H9 (cell line): ENCODE measurements around the gene CCDC69. TPM values are rescaled to one million over a fixed set of nuclear protein-coding genes. Genes with fewer than 3 reads are reported as not detected.

ENCODE experiments used
- DNase-seq: peaks from one replicate; pipeline ENCODE4 v3.0.0-alpha.2; 2017
- H2AFZ ChIP-seq: one replicate; pipeline ENCODE4 v1.6.1; 2013; ENCODE audit warnings: mild to moderate bottlenecking, low read length, control low read depth, moderate library complexity
- H2AK5ac ChIP-seq: 2 replicates; pipeline ENCODE4 v1.6.1; 2013; ENCODE audit warnings: low read length, control low read depth, mixed read lengths; ENCODE audit not compliant: insufficient read length
- H2BK120ac ChIP-seq: one replicate; pipeline ENCODE4 v1.6.1; 2013; ENCODE audit warnings: low read depth, mild to moderate bottlenecking, low read length, control low read depth, inconsistent platforms; ENCODE audit not compliant: poor library complexity, severe bottlenecking
- H2BK12ac ChIP-seq: 2 replicates; pipeline ENCODE4 v1.6.1; 2013; ENCODE audit warnings: low read length, control low read depth, mixed read lengths, low read depth; ENCODE audit not compliant: insufficient read length
- H2BK15ac ChIP-seq: 2 replicates; pipeline ENCODE4 v1.6.1; 2013; ENCODE audit warnings: low read depth, low read length, control low read depth
- H2BK20ac ChIP-seq: one replicate; pipeline ENCODE4 v1.6.1; 2013; ENCODE audit warnings: low read depth, mild to moderate bottlenecking, low read length, control low read depth, inconsistent platforms; ENCODE audit not compliant: poor library complexity, severe bottlenecking
- H2BK5ac ChIP-seq: 2 replicates; pipeline ENCODE4 v1.6.1; 2013; ENCODE audit warnings: low read length, control low read depth, mixed read lengths; ENCODE audit not compliant: insufficient read length
- H3K14ac ChIP-seq: 2 replicates; pipeline ENCODE4 v1.6.1; 2013; ENCODE audit warnings: low read length, control low read depth; ENCODE audit not compliant: insufficient read depth
- H3K18ac ChIP-seq: 2 replicates; pipeline ENCODE4 v1.6.1; 2013; ENCODE audit warnings: low read depth, mild to moderate bottlenecking, mixed read lengths, low read length, control low read depth; ENCODE audit not compliant: insufficient read length
- H3K23ac ChIP-seq: 2 replicates; pipeline ENCODE4 v1.6.1; 2013; ENCODE audit warnings: low read length, control low read depth, mixed read lengths, low read depth; ENCODE audit not compliant: insufficient read length
- H3K23me2 ChIP-seq: 2 replicates; pipeline ENCODE4 v1.6.1; 2013; ENCODE audit warnings: low read depth, mild to moderate bottlenecking, mixed read lengths, low read length, control low read depth; ENCODE audit not compliant: insufficient read length, poor library complexity, severe bottlenecking
- H3K27ac ChIP-seq: 2 replicates; pipeline ENCODE4 v1.5.1; 2013; ENCODE audit warnings: low read length, control low read depth, mixed read lengths, low read depth; ENCODE audit not compliant: insufficient read length
- H3K27me3 ChIP-seq: 2 replicates; pipeline ENCODE4 v1.6.1; 2013; ENCODE audit warnings: low read length, control low read depth, inconsistent platforms; ENCODE audit not compliant: insufficient read depth
- H3K4ac ChIP-seq: 2 replicates; pipeline ENCODE4 v1.6.1; 2013; ENCODE audit warnings: low read depth, mild to moderate bottlenecking, control low read depth, inconsistent platforms, low read length, moderate library complexity
- H3K4me1 ChIP-seq: 2 replicates; pipeline ENCODE4 v1.6.1; 2013; ENCODE audit warnings: low read length, control low read depth, inconsistent platforms; ENCODE audit not compliant: insufficient read depth
- H3K4me2 ChIP-seq: 2 replicates; pipeline ENCODE4 v1.6.1; 2013; ENCODE audit warnings: low read length, control low read depth, mixed read lengths; ENCODE audit not compliant: insufficient read length, insufficient read depth
- H3K56ac ChIP-seq: 2 replicates; pipeline ENCODE4 v1.6.1; 2013; ENCODE audit warnings: low read depth, mild to moderate bottlenecking, mixed read lengths, low read length, control low read depth; ENCODE audit not compliant: insufficient read length
- H3K79me1 ChIP-seq: 2 replicates; pipeline ENCODE4 v1.6.1; 2013; ENCODE audit warnings: low read depth, mild to moderate bottlenecking, moderate library complexity, low read length, control low read depth, inconsistent platforms; ENCODE audit not compliant: insufficient read depth, poor library complexity, severe bottlenecking
- H3K79me2 ChIP-seq: 2 replicates; pipeline ENCODE4 v1.6.1; 2013; ENCODE audit warnings: low read length, control low read depth, inconsistent platforms; ENCODE audit not compliant: insufficient read depth
- H3K9ac ChIP-seq: 2 replicates; pipeline ENCODE4 v1.6.1; 2013; ENCODE audit warnings: low read length, control low read depth, mixed read lengths; ENCODE audit not compliant: insufficient read length; ENCODE audit errors: extremely low read depth
- H3K9me3 ChIP-seq: one replicate; pipeline ENCODE4 v1.6.1; 2013; ENCODE audit warnings: low read depth, low read length, inconsistent platforms; ENCODE audit not compliant: control insufficient read depth
- H3T11ph ChIP-seq: one replicate; pipeline ENCODE4 v1.6.1; 2013; ENCODE audit warnings: mild to moderate bottlenecking, low read length, control low read depth, inconsistent platforms
- H4K20me1 ChIP-seq: one replicate; pipeline ENCODE4 v1.6.1; 2013; ENCODE audit not compliant: control insufficient read depth, insufficient read length, insufficient read depth
- H4K5ac ChIP-seq: 2 replicates; pipeline ENCODE4 v1.6.1; 2013; ENCODE audit warnings: low read depth, mild to moderate bottlenecking, mixed read lengths, low read length, control low read depth; ENCODE audit not compliant: insufficient read length
- H4K8ac ChIP-seq: replicated peaks from 2 replicates; pipeline ENCODE4 v1.6.1; 2013; ENCODE audit warnings: low read length, control low read depth, mixed read lengths, low read depth; ENCODE audit not compliant: insufficient read length
- H4K91ac ChIP-seq: 2 replicates; pipeline ENCODE4 v1.6.1; 2013; ENCODE audit warnings: low read depth, mild to moderate bottlenecking, moderate library complexity, mixed read lengths, low read length, control low read depth; ENCODE audit not compliant: insufficient read length
- H3K27ac Mint-ChIP-seq, 3 experiments: 2 replicates in 2 of 3; 3 replicates in 1 of 3; pipeline ENCODE4 v1.8.0; 2020 to 2021; ENCODE audit warnings: mixed read lengths in 3 of 3, mild to moderate bottlenecking in 1 of 3, moderate library complexity in 1 of 3
- H3K27me3 Mint-ChIP-seq: 2 replicates; pipeline ENCODE4 v1.8.0; 2021; ENCODE audit warnings: low read depth, mild to moderate bottlenecking, moderate library complexity, mixed read lengths
- H3K36me3 Mint-ChIP-seq, 3 experiments: 2 replicates in 2 of 3; 3 replicates in 1 of 3; pipeline ENCODE4 v1.8.0; 2020 to 2021; ENCODE audit warnings: low read depth in 3 of 3, mixed read lengths in 3 of 3; ENCODE audit not compliant: insufficient read depth in 1 of 3
- H3K4me1 Mint-ChIP-seq, 2 experiments: 2 replicates each; pipeline ENCODE4 v1.8.0; 2020; ENCODE audit warnings: mixed read lengths in 2 of 2
- H3K4me3 Mint-ChIP-seq, 2 experiments: 2 replicates in 1 of 2; 3 replicates in 1 of 2; pipeline ENCODE4 v1.8.0; 2020 to 2021; ENCODE audit warnings: mild to moderate bottlenecking in 2 of 2, mixed read lengths in 2 of 2, moderate library complexity in 1 of 2
- H3K9me3 Mint-ChIP-seq, 2 experiments: 2 replicates in 1 of 2; 3 replicates in 1 of 2; pipeline ENCODE4 v1.8.0; 2020; ENCODE audit warnings: mild to moderate bottlenecking in 2 of 2, mixed read lengths in 2 of 2, moderate library complexity in 1 of 2
- CTCF ChIP-seq: fragments of 200-600 bp; sonication (generic); conservative IDR thresholded peaks from 3 replicates; pipeline ENCODE4 v1.8.0; 2021; ENCODE audit warnings: antibody characterized with exemption, mild to moderate bottlenecking
- WGBS: extraction: QIAGEN DNeasy Blood & Tissue Kit; methylation state at CpG from one replicate; pipeline ENCODE4 v1.1.7; 2013; ENCODE audit warnings: missing lambda C conversion rate, low lambda C conversion rate, mixed read lengths; ENCODE audit not compliant: insufficient read length; ENCODE audit errors: extremely low coverage; 5-methylcytosine and 5-hydroxymethylcytosine counted together
- total RNA-seq: library from RNA; stranded (reverse); gene quantifications from 2 replicates; pipeline ENCODE4 v1.2.1, GENCODE V29; 2021

CCDC69 gene
- total RNA-seq, 1 experiment from 2014 or later = 5.3 TPM

GRCh38 chr5:151212406-151212798 lies 11.5 kb downstream of the CCDC69 start:
- no peak overlapping the region for H3K27ac Mint-ChIP-seq
- Histone ChIP-seq H3K9me3 (no peaks in the 10 kb centered on the region), H4K5ac (no peak overlapping the region), H2BK20ac (no peak overlapping the region), H2BK12ac (no peak overlapping the region), H3K23me2 (no peaks in the 10 kb centered on the region), H3K4me1 (peaks cover 2% of the 10 kb centered on the region; the same call in 1 of the 2 replicates), H3K14ac (no peak overlapping the region), H3K27me3 (no peaks in the 10 kb centered on the region), H4K91ac (no peak overlapping the region), H3K79me1 (no peaks in the 10 kb centered on the region), H4K8ac (no peak overlapping the region), H3K18ac (no peak overlapping the region), H2BK5ac (no peak overlapping the region), H3K56ac (no peak overlapping the region), H3K23ac (no peak overlapping the region), H3K4ac (no peak overlapping the region), H3K27ac (no peak overlapping the region), H4K20me1 (no peaks in the 10 kb centered on the region), H2AK5ac (no peak overlapping the region), H3T11ph (no peak overlapping the region), H3K4me2 (no peak overlapping the region), H2AFZ (no peak overlapping the region), H2BK15ac (no peak overlapping the region), H3K79me2 (no peaks in the 10 kb centered on the region), H3K9ac (no peak overlapping the region), H2BK120ac (no peak overlapping the region)
- H3K36me3 Mint-ChIP-seq = no peaks in the 10 kb centered on the region; a peak in 1 of 7 replicates
- peaks cover 7 to 11% of the 10 kb centered on the region in 2 experiments; a peak in 3 of 4 replicates for H3K4me1 Mint-ChIP-seq
- DNase-seq = no peak
- no peak for TF ChIP-seq CTCF
- H3K4me3 Mint-ChIP-seq = no peak overlapping the region
- no CpG with 5 or more reads among the region's 3 CpGs for WGBS
- peaks cover 4% of the 10 kb centered on the region for H3K27me3 Mint-ChIP-seq
- H3K9me3 Mint-ChIP-seq = no peaks in the 10 kb centered on the region
